NK-92 treated with Interleukin-12 subunit alpha and Interleukin-12 subunit beta, amount 100 ng/mL, for 24 hours (cell line): ENCODE measurements around the gene MIEF1.

Experiments used
- DNase-seq: peaks from one replicate; lab custom pipeline; 2025; lab: John Stamatoyannopoulos, UW

Gene MIEF1

DNA sequence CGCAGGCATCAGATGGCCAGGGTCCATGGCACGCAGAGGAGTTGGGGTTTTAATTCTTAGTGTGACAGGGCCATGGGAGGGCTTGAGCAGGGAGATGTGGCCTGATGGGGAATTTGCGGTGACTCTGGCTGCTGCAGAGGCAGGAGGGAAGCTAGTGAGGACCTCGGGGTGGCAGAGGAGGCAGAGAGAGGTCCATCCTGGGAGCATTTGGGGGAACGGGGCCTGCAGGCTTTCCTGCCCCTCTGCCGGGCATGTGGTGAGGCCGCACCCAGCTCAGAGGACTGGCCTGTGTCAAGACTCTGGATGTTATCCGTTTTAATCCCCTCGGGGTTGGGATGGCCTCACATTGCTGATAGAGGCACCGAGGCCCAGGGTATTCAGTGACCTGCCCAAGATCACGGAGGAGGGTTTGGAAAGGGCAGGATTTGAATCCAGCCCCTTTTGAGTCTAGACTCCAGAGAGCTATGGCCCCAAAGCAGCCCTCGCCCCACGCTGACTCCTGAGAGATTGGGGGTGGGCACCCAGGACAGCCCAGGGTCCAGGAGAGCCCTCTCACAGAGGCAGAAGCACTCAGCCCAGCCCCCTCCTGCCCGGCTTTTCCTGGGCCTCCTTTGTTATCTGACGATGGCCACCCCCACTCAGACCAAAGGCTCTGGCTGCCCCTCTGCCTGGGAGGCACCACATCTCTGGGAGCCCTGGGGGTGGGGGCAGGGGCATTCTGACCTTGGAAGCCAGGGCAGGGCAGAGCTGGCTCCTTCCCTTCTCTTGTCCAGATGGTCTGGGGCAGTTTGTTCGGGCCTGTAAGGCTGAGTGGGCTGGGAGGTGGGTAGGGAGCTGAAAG is 31.4 kb upstream of the MIEF1 start:
- no peak for DNase-seq

DNA sequence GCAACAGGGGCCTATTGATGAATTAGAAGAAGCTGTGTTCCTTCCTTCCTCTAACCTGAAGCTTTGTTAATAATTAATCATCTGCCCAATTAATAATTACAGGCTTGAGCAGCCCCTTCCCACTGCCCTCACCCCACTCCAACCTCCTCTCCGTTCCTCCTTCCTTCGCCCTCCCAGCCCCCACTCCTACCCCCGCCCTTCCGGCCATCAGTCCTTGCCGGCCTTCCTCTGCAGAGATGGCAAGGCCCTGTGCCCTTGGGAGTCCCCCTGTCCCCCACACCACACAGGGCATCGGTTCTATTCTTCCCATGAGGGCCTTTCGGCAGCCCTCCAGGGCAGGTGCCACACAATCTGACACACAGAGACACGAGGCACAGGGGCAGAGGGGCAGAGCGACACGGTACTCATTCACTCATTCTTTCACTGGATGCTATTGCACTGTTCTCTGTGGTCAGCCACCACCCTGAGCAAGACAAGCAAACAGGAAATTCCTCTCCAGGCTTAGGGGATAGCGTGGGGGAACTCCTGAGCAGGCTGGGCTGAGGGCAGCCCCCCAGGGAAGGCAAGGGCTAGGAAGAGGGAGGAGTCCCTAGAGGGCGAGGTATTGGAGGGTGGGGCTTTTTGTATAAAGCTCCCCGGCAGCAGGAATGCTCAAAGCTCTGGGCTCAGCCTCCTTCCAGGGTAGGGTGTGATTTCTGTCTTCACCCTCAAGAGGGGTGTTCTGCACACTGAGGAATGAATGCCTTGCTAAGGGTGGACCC is 30.5 kb upstream of the MIEF1 start:
- no peak for DNase-seq

DNA sequence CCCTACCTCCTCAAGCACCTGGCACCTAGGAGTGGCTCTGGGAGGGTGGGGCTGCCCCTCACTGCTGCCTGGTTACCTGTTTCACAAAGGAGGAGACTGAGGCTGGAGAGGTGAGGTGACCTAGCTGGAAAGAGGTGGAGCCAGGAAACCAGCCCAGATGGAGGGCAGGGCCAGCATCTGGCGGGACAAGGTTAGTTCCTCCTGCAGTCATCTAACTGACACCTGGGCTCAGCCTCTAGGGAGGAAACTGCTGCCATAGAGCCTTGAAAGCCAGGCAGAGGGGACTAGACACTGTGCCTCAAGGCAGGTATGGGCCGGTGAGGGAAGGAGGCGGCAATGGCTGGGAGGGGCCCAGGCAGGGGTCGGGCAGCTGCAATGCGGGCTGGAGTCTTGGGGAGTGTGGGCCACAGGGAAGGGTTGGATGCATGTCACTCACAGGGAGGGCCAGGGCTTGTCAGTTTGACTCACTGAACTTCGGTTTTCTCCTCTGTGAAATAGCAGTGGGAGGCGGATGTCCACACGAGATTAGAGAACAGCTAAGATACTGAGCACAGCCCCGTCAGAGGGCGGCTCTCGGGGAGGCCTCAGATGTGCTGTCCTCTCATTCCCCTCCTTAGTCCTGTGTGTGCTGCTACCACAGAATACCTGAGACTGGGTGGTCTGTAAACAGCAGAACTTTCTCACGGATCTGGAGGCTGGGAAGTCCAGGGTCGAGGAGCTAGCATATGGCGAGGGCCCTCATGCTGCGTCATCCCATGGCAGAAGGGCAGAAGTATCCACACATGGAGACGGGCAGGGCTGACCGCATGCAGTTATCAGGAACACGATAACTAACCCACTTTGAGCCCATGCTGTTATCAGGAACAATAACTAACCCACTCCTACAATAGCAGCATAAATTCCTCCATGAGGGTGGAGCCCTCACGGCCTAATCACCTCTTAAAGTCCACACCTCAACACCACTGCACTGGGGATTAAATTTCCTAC is 29.2 kb upstream of the MIEF1 start:
- no peak for DNase-seq

DNA sequence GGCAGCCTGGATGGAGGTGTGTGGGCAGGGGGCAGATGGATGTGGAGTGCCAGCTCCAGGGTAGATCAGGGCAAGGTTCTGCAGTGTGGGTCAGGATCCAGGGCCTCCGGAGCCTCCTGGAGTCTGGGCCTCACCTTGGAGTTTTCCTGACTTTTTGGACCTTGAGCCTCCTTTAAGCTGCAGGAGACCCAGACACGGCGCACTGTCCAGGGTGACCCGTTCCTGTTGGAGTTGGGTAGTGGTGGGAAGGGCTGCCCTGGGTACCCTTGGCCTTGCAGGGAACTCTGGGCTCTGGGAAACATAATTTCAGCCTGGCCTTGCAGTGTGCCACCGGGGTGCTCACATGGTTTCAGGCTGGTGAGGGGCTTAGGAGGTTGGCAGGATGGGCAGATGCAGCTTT is 28.2 kb upstream of the MIEF1 start:
- no peak for DNase-seq

DNA sequence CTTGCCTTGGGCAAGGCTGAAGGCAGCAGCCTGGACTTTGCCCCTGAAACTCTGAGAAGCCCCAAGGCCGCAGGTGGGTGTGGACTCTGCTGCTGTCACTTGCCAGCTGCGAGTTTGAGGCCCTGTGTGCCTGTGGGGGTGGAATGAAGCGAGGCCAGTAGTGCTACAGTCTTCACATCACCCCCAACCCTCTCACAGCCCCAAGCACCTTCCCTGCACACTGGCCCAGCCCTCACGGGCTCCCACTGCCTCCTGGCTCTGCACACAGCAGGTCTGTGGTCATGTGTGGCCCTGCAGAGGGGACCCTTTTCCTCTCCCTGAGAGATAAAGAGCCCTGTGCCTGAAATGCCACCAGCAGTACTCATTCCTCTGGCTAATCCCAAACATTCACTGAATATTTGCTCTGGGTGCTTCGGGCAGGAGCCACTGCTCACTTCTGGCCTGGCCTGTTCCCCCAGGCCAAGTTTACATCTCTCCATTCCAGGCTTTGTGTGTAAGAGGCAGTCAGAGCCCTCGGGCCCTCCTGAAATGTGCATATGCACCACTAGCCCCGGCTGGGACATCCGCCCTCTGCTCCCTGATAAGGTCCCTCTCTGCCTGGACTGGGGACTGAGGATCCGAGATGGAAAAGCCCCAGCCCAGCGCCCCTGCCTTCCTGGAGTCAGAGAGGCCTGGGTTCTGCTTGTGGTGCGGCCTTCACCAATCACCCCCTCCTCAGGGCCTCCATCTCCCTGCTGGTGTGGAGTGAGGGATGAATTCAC is 27.6 kb upstream of the MIEF1 start:
- DNase-seq = no peak

DNA sequence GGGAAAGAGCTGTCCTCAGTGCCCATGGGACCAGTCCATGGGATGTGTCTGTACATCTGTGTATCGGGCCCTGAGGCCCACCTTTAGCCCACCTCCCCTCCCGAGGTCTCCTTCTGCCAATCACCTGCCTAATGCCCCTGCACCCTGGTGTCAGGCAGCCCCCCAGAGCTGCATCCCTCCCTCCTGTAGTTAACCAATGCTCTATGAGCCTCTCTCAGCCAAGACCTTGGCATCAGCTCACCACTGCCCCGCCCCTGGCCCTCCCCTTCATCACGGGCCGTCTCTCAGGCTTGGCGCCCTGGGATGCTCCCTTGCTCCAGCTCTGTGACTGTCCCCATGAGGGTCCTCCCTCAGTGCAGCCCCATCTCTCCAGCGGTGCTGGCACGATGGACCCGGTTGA is 26.8 kb upstream of the MIEF1 start:
- no peak for DNase-seq

DNA sequence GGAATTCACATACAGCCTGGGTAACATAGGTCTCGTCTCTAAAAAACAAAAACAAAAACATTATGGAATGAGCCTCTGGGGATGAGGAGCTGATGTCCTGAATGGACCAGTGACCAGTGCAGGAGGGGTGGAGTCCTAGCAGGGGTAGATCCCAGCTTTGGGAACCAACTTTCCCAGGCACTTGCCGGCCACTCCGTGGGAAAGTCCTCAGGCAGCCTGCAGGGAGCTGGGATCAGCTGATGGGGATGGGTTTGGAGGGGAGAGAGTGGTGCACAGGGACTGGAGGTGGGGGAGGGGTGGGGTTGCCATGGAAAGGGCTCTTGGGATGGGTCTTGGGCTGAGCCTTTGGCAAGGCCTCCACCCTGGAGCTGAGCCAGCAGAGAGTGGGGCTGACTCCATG is 26.2 kb upstream of the MIEF1 start:
- DNase-seq = no peak

DNA sequence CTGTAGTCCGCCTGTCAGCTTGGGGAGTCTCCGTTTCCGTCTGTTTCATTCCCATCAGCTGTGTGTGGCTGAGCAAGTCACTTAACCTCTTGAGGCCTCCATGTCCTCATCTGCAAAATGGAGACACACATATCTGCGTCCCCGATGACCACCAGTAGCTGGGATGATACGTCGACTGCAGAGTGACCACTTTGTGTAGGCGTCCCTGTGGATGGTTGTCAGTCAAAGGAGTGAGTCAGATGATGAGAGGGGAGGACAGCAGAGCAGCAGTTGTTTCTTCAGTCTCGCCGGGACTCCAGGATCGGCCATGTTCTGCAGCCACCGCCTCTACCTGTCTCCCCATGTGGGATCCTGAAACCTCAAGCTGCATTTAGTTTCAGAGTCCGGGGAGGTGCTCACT is 25.4 kb upstream of the MIEF1 start:
- DNase-seq = no peak

DNA sequence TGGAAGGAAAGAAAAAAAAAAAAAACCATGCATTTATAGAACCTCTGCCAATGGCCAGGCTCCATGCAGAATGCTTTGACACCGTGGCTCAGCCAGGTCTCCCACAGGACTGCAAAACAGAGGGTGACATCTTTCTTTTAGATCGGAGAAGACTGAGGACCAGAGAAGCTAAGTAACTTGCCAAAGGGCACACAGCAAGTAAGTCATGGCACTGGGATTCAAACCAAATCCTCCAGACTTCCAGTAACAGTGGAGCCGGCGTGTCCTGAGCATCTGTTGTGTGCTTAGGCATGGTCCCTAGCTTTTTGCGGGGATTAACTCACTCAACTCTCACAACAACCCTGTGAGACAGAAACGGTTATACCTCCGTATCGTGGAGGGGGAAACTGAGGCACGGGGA is 24.5 kb upstream of the MIEF1 start:
- DNase-seq = no peak

DNA sequence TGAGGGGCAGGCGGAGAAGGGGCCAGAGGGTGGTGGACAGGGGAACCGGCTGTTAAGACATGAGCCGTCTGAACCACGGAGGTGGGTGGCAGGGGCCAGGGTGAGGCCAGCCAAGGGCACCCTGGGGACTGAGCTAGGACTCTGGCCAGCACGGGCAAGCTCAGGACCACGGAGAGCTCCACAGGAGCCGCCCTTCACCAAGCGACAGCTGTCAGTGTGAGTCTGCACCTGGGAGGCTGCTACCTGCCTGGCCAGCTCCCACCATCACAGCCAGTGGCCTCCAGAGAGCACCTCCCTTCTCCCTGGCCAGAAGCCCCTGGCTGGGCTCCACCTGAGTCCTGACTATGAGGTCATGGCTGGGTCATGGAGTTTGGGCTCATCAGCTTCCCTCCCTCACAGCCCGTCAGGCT is 23.6 kb upstream of the MIEF1 start:
- DNase-seq = no peak

DNA sequence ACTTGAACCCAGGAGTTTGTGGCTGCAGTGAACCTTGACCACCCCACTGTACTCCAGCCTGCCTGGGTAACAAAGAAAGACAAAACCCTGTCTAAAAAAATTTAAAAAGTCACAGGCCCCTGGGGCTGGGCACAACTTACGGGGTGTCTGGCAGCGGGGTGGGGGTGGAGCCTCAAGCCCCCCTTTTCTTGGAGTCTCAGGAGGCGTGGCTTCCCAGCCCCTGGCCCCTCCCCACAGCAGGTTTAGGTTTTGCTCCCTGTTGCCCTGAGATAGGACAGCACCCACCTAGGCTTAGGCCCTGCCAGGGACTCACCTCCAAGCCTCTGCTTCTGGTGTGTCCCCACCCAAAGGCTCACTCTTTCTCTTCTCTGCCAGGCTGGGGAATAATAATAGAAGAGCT is 22.8 kb upstream of the MIEF1 start:
- no peak for DNase-seq

DNA sequence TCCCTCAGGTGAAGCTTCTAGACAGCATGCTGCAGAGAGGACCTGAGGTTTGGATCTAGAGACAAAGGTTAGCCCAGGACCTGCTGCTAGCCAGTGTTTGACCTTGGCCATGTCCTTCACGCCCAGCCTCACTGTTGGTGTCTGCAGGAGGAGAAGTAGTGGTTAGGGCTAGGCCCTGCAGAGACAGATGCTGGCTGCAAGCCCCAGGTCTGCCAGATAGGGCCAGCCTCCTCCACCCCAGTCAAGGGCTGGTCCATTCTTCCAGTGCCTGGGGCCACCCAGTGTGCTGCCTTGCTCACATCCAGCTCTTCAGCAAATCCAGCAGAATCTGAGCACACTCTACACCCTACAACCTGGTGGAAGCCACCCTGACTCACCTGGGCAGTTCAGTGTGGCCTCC is 21.5 kb upstream of the MIEF1 start:
- no peak for DNase-seq

DNA sequence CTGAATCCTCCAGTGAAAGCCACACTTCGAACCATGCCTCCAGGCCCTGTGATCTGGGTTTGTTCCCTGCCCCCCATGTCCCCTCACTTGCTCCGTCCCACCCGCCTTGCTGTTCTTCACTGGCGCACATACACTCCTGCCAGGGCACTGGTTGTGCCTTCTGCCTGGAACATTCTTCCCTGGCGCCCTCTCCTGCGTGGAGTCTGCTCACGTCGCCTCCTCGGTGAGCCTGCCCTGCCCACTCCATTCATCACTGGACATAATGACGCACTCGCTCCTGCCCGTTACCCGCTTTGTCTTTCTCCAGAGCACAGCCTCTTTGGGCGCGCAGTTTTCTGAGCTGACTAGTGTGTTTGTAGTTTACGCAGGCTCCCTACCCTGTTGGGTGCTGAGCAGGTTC is 21.0 kb upstream of the MIEF1 start:
- no peak for DNase-seq

DNA sequence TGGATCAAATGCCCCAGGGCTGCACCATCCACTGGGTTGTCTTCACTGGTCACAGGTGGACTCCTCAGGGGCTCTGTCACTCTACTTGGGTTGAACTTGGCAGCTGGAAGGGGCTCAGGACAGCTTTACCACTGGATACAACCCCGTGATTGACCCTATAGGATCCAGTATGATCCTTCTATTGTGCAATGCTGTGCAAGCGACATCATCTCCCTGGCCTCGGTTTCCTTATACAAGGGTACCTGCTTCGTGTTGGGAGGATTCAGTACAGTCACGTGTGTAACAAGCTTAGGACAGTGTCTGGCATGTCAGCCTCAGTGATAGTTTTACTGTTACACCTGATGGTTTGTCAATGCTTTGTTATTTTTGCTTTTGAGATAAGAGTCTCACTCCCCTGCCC is 20.5 kb upstream of the MIEF1 start:
- no peak for DNase-seq

DNA sequence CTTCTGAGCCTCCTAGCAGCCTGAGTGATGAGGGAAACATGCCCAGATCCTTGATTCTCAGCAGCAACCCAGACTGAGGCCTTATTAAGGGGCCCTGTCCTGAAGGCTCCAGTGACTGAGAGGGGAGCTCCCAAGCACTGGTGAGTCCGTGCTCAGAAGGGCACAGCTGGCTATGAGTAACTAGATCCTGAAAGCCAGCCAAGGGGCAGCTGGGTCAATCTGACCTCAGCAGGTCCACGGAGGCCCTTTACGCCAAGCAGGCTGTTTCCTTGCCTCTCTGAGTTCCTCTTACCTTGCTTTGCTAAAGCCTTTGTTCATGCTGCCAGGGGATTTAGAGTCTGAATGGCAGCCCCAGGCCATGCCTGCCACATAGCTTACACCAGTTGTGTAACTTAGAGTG is 19.3 kb upstream of the MIEF1 start:
- no peak for DNase-seq

DNA sequence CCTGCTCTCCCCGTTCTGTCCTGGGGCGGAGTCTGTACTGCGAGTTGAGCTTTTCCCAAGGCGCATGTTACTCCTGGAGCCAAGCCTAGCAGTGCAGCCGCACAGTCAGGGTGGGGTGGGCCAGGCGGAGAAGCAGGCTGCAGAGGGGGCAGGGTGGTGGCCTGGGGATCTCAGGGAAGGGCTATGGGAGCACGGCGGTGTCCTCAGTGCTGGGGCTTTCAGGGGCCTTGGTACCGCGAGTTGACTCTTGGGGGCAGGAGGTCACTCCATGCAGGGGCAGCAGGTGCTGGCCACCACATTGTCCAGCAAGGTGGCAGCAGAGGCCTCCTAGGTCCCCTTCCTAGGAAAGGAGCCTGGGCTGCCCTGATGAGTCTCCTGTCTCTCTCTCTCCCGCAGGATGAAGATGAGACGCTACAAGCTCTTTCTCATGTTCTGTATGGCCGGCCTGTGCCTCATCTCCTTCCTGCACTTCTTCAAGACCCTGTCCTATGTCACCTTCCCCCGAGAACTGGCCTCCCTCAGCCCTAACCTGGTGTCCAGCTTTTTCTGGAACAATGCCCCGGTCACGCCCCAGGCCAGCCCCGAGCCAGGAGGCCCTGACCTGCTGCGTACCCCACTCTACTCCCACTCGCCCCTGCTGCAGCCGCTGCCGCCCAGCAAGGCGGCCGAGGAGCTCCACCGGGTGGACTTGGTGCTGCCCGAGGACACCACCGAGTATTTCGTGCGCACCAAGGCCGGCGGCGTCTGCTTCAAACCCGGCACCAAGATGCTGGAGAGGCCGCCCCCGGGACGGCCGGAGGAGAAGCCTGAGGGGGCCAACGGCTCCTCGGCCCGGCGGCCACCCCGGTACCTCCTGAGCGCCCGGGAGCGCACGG is 14.9 kb upstream of the MIEF1 start:
- DNase-seq = no peak

DNA sequence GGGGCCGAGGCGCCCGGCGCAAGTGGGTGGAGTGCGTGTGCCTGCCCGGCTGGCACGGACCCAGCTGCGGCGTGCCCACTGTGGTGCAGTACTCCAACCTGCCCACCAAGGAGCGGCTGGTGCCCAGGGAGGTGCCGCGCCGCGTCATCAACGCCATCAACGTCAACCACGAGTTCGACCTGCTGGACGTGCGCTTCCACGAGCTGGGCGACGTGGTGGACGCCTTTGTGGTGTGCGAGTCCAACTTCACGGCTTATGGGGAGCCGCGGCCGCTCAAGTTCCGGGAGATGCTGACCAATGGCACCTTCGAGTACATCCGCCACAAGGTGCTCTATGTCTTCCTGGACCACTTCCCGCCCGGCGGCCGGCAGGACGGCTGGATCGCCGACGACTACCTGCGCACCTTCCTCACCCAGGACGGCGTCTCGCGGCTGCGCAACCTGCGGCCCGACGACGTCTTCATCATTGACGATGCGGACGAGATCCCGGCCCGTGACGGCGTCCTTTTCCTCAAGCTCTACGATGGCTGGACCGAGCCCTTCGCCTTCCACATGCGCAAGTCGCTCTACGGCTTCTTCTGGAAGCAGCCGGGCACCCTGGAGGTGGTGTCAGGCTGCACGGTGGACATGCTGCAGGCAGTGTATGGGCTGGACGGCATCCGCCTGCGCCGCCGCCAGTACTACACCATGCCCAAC is 14.1 kb upstream of the MIEF1 start:
- no peak for DNase-seq

DNA sequence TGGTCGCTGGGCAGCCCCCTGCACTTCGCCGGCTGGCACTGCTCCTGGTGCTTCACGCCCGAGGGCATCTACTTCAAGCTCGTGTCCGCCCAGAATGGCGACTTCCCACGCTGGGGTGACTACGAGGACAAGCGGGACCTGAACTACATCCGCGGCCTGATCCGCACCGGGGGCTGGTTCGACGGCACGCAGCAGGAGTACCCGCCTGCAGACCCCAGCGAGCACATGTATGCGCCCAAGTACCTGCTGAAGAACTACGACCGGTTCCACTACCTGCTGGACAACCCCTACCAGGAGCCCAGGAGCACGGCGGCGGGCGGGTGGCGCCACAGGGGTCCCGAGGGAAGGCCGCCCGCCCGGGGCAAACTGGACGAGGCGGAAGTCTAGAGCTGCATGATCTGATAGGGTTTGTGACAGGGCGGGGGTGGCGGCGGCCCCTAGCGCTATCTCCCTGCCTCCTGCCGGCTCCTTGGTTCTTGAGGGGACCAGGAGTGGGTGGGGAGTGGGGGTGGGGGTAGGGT is 13.5 kb upstream of the MIEF1 start:
- no peak for DNase-seq
